ENCODE measurements around the gene SP7. TPM values are rescaled to one million over a fixed set of nuclear protein-coding genes. Genes with fewer than 3 reads are reported as not detected.

The SP7 gene
- total and polyA plus RNA-seq, 9 of the 15 experiments (the other 6 are each of a cell fraction or from before 2014, with no cell fraction given), result 0.04 TPM; not detected in 8

DNA sequence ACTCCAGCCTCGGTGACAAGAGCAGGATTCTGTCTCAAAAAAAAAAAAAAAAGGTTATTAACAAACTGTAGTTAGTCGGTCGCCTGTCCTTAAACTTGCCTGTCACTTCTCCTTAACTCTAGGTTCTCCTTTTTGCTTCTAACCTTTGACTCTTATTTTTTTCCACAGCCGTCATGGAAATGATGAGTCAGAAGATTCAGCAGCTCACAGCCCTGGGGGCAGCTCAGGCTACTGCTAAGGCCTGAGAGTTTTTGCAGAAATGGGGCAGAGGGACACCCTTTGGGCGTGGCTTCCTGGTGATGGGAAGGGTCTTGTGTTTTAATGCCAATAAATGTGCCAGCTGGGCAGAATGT, 37.1 kb downstream of the SP7 start (continued):
- TF ChIP-seq SRSF1 (IDR thresholded peaks at IDR 0.05; ENCODE audit: low read depth, low read length) (no peak), POLR3G (IDR thresholded peaks at IDR 0.05; ENCODE audit: extremely low read depth, insufficient read length, insufficient replicate concordance) (no peak), CEBPB (tag; IDR thresholded peaks at IDR 0.05) (no peak), SAFB (IDR thresholded peaks at IDR 0.05; ENCODE audit: borderline replicate concordance, low read depth, low read length) (no peak), U2AF1 (optimal IDR thresholded peaks at IDR 0.05; ENCODE audit: low read depth, low read length) (no peak), ZKSCAN1 (IDR thresholded peaks at IDR 0.05; ENCODE audit: low read depth, low read length) (no peak), PHB (CRISPR knock-in tag; IDR thresholded peaks at IDR 0.05) (no peak), HDAC1 (IDR thresholded peaks at IDR 0.05) (no peak), MEIS2 (IDR thresholded peaks at IDR 0.05; ENCODE audit: partially characterized antibody) (peak; percentile 43), TRIM28 (IDR thresholded peaks at IDR 0.05) (no peak), ZNF354B (CRISPR knock-in tag; IDR thresholded peaks at IDR 0.05) (no peak), FIP1L1 (IDR thresholded peaks at IDR 0.05; ENCODE audit: low read depth, low read length, poor library complexity, severe bottlenecking) (no peak), CREBBP (IDR thresholded peaks at IDR 0.05; ENCODE audit: low read depth, low read length) (no peak), ZNF184 (CRISPR knock-in tag; IDR thresholded peaks at IDR 0.05) (no peak)
- TF ChIP-seq, protein P1, sequence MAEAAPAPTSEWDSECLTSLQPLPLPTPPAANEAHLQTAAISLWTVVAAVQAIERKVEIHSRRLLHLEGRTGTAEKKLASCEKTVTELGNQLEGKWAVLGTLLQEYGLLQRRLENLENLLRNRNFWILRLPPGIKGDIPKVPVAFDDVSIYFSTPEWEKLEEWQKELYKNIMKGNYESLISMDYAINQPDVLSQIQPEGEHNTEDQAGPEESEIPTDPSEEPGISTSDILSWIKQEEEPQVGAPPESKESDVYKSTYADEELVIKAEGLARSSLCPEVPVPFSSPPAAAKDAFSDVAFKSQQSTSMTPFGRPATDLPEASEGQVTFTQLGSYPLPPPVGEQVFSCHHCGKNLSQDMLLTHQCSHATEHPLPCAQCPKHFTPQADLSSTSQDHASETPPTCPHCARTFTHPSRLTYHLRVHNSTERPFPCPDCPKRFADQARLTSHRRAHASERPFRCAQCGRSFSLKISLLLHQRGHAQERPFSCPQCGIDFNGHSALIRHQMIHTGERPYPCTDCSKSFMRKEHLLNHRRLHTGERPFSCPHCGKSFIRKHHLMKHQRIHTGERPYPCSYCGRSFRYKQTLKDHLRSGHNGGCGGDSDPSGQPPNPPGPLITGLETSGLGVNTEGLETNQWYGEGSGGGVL (CRISPR knock-in tag; IDR thresholded peaks at IDR 0.05), result no peak
- TF ChIP-seq, protein P2, sequence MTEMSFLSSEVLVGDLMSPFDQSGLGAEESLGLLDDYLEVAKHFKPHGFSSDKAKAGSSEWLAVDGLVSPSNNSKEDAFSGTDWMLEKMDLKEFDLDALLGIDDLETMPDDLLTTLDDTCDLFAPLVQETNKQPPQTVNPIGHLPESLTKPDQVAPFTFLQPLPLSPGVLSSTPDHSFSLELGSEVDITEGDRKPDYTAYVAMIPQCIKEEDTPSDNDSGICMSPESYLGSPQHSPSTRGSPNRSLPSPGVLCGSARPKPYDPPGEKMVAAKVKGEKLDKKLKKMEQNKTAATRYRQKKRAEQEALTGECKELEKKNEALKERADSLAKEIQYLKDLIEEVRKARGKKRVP (CRISPR knock-in tag; IDR thresholded peaks at IDR 0.05), result 0 out of 2 replicates have a peak, but pooled peaks have one; percentile 31
- TF ChIP-seq, protein P3, sequence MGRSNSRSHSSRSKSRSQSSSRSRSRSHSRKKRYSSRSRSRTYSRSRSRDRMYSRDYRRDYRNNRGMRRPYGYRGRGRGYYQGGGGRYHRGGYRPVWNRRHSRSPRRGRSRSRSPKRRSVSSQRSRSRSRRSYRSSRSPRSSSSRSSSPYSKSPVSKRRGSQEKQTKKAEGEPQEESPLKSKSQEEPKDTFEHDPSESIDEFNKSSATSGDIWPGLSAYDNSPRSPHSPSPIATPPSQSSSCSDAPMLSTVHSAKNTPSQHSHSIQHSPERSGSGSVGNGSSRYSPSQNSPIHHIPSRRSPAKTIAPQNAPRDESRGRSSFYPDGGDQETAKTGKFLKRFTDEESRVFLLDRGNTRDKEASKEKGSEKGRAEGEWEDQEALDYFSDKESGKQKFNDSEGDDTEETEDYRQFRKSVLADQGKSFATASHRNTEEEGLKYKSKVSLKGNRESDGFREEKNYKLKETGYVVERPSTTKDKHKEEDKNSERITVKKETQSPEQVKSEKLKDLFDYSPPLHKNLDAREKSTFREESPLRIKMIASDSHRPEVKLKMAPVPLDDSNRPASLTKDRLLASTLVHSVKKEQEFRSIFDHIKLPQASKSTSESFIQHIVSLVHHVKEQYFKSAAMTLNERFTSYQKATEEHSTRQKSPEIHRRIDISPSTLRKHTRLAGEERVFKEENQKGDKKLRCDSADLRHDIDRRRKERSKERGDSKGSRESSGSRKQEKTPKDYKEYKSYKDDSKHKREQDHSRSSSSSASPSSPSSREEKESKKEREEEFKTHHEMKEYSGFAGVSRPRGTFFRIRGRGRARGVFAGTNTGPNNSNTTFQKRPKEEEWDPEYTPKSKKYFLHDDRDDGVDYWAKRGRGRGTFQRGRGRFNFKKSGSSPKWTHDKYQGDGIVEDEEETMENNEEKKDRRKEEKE (IDR thresholded peaks at IDR 0.05; ENCODE audit: borderline replicate concordance in 1 of 2, control insufficient read depth in 1 of 2, low read depth in 2 of 2, low read length in 1 of 2), result no peak
- TF ChIP-seq, protein P4, sequence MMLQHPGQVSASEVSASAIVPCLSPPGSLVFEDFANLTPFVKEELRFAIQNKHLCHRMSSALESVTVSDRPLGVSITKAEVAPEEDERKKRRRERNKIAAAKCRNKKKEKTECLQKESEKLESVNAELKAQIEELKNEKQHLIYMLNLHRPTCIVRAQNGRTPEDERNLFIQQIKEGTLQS (IDR thresholded peaks at IDR 0.05), result peak; percentile 88
- TF ChIP-seq, protein P4 (CRISPR knock-in tag; conservative IDR thresholded peaks at IDR 0.05), result peak; percentile 96
- TF ChIP-seq, protein P5, sequence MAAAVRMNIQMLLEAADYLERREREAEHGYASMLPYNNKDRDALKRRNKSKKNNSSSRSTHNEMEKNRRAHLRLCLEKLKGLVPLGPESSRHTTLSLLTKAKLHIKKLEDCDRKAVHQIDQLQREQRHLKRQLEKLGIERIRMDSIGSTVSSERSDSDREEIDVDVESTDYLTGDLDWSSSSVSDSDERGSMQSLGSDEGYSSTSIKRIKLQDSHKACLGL (CRISPR knock-in tag; IDR thresholded peaks at IDR 0.05; ENCODE audit: borderline replicate concordance, poor library complexity, severe bottlenecking), result no peak
- TF ChIP-seq, protein P6, sequence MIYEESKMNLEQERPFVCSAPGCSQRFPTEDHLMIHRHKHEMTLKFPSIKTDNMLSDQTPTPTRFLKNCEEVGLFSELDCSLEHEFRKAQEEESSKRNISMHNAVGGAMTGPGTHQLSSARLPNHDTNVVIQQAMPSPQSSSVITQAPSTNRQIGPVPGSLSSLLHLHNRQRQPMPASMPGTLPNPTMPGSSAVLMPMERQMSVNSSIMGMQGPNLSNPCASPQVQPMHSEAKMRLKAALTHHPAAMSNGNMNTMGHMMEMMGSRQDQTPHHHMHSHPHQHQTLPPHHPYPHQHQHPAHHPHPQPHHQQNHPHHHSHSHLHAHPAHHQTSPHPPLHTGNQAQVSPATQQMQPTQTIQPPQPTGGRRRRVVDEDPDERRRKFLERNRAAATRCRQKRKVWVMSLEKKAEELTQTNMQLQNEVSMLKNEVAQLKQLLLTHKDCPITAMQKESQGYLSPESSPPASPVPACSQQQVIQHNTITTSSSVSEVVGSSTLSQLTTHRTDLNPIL (CRISPR knock-in tag; IDR thresholded peaks at IDR 0.05), result no peak

All from K562 (cell line).